ENCODE measurements around the gene GAP43.

Gene GAP43

DNA sequence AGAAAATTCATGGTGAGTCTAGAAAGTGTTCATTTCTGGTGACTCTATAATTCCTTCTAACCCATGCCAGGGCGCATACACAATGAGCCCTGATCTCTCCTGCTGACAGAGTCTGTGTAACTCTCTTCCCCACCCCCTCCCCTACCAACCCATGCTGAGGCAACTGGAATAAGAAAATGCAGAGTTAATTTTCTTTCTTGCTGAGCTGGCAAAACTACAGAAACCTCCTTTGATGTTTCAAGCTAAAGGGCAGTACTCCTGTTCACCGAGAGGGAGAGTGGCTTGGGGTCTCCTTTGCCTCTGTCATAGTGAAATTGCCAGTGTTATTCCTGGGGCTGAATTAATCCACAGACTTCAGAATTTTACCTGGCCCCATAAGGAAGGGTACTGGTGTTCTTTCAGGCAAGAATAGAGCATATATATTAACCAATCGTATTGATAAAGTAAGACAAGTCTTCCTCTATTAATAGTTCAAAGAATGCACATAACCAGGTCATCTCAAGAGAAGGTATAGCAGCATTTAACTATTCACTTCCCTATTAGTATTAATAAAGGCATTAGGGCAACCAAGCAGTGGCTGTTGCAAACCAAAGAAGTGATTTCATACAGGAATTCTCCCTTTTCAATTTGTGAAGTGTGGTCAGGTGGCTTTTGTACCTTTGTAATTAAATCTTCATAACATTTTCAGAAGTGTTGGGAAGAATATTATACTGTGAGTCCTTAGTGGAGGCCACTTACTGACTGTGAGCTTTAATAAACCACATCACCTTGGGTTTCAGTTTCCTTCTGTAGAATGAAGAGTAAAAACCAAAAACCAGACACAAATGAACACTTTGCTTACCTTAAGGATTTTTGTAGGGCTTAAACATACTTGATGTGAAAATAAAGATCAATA, 4.1 kb downstream of the GAP43 start:
- peak in 1 of 14 donors; percentile 26 for DNase-seq

DNA sequence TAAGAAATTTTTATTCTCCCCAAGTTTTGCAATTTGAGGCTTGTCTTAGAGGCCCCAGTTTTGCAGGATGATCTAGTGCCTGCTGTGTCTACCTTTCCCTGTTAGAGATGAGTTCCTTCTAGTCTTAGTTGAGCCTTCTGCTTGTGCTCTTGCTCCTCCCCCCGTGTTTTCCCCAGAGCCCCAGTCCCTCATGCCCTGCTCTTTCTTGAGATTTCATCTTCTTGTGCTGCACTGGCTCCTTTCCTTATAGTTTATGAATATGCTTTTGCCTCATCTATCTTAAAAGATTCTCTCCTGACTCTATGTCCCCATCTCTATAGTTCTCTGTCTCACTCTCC, 4.7 kb downstream of the GAP43 start:
- no peak for DNase-seq

DNA sequence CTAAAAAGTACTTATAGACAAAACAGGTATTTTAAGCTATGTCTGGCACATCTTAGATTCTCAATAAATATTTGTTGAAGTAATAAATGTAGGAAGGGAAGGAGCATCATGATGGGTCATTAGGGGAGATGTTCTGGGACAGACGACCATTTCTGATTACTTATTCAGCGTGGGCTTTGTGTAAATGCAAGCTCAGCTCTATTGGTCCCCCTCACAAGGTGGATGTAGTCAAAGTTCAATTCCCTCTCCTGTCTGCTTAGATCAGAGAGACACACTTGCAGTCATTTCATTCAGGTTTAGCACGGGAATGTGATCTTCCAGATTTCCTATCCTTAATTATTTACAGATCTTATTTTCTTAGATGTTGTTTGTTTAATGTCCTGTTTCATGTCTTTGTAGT, 7.5 kb downstream of the GAP43 start:
- DNase-seq = no peak

DNA sequence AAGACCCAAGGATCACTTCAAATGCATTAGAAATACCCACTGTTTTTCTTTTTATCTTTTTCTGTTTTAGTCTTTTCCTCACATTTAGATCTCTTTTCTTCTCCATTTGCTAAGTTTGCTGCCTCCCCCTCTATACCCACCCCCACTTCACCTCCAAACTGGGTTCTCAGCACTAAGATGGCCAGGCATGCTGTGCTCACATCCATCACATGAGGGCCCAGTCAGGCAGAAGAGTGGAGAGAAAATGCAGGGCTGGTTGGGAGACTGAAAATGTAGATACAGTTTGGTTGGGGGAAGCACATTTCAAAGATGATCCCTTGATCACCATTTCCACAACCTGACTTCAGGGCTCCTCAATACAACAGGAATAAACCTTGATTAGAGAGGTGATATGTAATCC, 8.7 kb downstream of the GAP43 start:
- DNase-seq = peak in 1 of 14 donors; percentile 49

DNA sequence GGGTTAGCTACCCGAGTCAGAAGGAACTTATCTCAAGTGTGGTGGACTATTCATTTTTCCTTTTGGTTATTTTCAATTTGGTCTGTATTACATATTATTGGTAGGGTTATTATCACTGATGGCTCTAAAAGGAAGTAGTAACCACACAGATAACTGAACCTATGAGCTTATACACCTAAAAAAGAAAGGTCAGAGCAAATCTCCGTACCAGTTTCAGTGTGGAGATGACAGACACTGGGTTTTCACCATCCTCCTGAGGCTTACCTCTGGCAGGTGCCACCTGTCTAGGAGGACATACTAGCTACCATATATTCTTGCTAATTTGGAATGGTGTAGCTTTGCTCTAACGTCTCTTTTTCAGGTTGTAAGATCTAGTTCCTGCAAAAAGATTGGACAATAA, 10.2 kb downstream of the GAP43 start:
- DNase-seq = no peak

DNA sequence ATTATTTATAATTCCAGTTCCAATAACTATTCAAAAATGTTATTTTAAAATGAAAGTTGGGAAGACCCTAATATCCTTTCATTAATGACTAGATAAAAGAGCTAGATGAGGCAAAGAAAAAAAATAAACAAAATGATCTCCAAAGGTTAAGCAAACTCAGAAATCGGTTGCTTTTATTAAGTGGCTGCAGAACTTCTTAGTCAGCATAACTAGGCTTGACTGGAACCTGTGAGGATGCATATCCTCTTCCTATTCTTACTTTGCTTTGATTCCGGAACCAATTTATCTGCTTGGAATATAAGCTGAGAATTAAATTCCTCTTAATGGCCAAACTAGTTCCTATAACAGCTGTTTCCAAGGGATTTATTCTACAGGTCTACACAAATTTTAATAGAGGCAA, 10.7 kb downstream of the GAP43 start:
- no peak for DNase-seq

DNA sequence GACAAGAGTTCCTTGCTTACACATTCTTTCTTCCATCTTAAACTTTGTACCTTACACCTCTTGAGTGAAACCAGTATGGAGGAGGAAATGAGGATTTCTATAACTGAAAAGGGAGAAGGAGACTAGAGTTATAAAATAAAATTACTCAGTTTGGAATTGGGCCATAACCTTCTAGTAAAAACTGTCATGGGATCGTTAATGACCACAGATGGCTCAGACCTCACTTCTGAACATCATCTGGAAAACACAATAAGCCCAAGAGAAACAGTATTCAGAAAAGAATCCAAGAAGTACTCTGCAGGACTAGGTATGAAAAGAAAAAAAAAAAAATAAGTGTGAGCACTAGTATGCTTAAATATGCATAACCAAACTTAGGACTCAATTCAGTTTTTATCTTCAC, 12.1 kb downstream of the GAP43 start:
- DNase-seq = no peak

DNA sequence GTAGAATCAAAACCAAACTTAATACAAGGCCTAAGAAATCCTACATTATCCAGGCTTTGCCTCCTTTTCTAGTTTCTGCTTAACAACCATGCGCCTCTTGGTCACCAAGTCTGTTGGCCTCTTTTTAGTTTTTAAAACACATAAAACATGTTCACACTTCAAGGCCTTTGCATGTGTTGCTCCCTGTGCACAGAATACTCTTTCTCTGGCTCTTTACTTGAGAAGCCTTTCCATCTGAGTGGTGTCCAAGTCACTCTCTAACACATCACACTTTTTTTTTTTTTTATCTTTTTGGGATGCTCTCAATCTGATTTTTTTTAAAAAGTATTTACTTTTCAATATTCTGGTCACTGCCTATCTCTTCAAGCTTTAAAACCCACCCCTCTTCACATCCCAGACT, 14.9 kb downstream of the GAP43 start:
- DNase-seq = no peak

DNA sequence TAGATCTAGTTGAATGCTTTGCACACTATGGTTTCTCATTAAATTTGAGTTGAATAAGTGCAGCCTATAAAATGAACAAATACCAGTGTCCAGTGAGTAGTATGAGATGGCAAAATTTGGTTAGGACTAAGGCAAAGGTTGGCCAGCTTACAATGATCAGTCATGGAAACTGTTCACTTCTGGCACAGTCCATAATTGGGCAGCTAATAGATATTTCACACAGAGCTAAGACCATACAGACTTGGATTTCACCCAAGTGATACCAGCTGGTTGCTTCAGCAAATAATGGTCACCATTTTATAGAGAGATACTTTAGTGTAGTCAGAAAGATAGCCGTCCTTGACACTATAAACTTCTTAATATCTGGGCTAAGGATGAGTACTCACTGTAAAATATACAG, 15.7 kb downstream of the GAP43 start:
- peak in 1 of 14 donors; percentile 76 for DNase-seq

DNA sequence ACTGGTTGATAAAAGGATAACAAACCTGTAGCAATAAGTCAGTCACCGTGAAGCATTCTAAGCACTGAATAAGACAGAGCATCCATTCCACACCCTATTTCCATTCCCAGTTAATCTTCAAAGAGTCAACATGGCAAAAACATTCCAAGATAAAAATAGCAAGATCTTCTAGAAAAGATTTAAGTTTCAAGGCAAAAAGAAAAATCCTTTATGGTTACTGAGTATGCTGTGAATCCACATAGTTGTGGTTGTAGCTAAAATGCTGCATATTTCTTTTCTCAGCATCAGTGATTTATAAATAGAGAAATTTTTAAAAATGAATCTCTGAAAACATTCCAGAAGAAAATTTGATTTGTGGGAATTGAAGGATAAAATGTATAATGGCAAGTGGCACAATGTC, 21.1 kb downstream of the GAP43 start:
- no peak for DNase-seq

DNA sequence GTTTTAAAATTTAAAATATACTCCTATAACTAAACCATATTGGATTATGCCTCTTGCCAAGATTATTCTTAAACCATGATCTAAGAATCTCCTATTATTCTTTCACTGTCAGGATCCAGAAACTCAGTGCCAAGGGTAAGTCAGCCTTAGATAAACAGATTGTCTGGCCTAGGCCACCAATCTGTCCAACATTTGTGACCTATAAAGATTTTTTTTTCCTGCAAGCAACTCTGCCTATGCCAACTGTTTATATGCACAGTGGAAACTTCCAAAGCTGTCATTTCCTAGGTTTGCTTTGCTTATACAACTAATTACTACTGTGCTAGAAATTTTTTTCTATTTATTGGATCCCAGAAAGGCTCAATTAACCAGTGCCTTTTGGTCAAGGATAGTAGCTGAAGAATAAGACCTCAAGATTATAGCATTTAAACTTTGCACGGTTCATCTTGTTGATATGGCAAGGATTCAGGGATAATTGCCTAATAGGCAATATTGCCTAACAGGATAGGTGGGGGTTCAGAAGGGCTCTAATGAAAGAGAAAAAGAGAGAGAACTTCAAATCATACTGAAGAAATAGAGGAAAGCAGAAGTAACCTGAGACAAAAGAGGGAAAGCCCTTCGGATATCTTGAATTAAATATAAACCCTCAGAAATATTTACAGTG, 22.8 kb downstream of the GAP43 start:
- peak in 1 of 14 donors; percentile 97 for DNase-seq

DNA sequence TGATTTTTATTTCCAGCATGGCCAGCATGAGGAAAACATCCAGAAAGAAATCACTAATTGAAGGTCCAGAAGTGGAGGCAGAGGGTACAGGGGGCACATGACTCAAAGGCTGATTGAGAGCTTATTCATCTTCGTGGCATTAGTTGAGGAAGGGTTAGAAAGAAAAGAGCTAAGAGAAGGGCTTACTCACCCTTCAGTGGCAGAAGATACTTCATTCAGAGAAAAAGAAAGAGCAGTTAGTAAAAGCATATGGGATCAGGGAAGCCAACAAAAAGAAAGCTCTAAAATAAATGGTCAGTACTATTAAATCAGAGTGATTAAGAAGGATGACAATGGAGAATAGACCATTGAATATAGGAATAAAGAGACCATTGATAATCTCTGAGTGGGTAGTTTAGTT, 25.2 kb downstream of the GAP43 start:
- no peak for DNase-seq

DNA sequence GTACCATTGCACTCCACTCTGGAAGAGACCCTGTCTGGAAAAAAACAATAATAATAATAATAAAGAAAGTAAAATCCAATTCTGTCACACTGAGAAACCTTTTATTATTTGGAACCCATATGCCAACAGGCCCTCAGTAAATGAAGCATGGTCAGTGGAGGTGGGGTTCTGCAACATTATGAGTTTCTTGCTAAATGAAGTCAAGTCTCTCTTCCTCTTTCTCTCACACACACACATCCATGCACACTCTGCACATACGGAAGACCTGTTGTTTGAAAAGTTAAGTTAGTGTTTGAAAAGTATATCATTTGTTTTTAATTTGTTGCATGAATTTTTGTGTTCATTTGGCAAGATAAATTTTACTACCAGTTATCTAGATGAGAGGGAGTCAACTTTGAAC, 27.8 kb downstream of the GAP43 start:
- DNase-seq = no peak

DNA sequence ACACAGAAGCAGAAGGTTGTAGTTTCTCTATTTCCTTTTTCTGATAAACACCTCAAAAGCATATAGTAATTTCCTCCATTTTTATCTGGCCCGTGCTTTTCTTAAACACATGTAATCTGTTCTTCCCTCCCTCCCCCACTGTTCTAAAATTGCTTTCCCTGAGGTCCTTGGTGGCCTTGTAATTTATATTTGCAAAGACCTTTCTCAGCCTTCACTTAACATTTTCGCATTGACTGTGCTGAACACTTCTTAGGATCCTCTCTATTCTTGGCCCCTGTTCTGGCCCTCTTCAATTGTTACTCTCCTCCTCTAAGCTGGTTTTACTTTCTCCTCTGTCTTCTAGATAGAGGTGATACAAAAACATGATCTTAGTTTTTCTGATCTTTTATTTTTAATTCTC, 28.3 kb downstream of the GAP43 start:
- no peak for DNase-seq

DNA sequence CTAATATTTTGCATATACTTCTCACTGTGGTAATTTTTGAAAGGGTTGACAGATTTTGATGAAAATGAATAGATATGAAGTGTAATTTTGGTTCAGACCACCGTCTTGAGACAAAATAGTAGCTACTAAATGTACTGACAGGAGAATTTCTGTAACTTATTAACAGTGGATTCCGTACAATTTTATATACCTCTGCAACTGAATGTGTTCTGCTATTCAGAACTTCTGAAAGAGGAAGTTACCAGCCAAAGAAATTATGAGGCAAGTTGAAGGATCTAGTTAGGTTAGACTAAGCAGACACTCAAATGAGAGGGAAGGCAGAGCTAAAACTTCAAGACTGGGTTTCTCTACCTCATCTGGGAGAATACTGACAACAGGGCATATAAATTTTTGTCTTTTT, 29.4 kb downstream of the GAP43 start:
- no peak for DNase-seq

DNA sequence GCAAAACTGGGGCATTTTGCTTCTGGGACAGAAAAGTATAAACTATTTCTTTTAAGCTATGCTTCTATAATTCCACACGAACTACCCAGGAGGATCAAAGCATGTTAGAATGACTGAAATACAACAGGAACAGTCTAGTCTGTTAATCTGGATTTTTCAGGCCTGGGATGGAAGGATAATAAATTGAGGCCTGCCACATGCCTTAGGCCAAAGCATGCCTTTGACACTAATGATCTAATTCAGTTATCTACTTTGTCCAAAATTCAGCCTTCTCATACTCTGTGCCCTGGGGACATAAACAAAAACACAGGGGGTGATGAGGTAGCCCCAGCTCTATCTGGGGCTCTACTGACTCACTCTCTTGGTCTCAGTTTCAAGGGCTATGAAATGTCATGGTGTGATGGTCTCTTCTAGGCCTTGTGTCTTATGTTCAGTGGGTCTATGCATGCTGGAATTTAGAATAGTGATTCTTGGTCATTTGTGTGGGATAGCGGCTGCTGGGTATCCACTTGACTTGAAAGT, 32.5 kb downstream of the GAP43 start:
- DNase-seq = no peak

DNA sequence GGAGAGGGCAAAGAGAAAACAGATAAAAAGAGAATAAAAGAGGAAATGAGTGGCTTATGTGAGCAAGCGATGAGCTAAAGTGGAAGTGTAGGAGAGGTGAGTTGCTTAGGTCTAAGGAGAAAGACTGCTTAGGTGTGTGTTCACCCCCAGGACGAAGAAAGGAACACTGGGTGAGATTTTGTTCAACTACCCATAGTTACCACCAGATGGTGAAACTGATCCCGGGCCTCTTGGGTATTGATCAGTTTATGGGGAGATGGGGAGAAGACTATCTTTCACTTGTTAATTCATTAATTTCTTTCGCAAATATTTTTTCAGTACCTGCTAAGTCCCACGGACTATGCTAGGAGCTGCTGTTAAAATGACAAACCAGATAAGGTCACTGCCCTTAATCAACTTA, 33.9 kb downstream of the GAP43 start:
- no peak for DNase-seq

DNA sequence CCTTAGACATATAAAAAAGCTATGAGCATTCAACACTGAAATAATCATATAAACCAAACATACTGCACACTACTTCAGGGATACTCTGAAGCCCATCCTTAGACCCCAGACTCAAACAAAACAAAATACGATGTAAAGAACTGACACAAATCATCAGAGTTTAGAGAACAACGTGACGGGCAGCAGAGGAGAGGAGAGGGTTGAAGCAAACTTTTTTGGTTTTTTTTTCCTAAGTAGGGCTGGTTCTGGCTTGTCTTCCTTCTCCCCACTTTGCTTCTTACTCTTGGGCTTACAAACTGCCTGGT, 34.7 kb downstream of the GAP43 start:
- DNase-seq = no peak

DNA sequence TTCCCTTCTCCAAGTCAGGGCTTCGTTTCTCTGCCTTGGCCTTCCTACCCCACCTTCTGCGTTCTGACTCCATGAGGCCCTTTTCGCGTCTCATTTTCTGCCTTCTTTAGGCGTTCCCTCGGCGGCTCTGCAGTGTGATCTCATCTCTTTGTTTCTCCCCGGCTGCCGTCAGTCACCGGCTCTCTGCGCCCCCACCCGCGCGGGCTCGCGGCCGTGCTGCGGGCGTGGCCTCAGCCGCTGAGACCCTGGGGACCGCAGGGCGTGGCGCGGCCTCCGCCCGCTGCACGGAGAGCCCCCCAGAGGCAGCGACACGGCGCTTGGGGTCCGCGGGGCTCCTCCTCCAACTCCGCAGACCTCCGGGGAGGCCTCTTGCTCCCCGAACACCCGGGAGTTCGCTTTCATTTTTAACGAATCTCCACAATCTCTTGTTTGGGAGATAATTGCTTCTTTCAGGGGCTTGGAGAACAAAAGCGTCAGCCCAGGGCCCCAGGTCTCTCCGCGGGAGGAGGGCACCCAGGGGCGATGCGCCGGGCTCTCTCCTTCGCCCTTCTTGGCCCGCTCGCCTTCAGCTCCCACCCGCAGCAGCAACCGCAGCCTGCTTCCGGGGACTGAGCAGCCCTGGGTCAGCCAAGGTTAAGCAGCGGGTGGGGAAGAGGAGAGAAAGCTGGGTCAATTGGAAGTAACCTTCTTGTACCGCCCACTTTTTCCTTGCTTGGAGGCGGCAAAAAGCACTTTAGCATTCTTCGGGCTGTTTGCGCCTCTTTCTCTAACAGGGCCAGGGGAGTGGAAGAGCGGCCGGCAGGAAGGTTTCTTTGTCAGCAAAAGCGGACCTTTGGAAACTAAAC, 35.2 kb downstream of the GAP43 start:
- peak in 13 of 14 donors; percentile 29 to 76 (median 57) for DNase-seq

DNA sequence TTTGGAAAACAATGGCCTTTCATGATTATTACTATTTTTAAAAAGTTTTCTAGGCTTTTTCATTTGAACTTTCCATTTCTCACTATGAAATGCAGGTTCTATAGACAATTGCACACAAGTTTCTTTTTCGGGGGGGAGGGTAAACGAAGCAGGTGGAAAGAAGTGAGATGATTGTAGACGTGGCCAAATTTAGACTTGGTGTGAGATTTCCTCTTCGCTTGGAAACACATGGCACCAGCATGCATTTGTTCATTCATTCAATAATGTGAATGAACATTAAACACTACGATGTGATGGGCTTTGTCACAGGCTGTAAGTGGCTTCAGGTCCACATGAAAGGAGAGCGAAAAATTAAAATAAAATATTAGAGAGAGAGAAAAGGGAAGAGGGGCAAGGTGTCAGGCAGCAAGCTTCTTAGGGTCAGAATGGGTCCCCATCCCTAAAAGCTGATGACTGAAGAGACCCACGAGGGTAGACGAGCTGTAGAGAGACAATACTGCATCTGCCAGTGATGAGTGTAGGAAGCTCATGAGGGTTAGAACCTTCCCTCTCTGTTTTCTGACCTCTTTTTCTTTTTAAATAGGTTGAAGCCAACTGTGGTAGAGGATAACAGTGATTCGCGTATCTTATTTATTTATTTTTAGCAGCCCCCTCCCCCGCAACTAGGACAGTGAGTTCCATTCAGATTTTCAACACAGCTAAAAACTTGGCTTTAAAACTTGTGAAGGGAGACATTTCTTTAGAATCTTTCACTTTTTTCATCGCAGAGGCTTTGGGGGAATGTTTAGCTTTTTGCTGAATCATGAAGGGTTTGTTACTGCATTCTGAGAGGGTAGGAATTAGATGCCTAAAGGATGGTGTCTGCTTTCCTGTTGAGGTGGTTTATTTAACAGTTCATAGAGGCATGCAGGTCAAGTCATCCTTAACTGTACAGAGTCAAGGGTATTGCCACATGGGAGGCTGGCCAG, 36.2 kb downstream of the GAP43 start:
- DNase-seq = peak in 1 of 14 donors; percentile 52

DNA sequence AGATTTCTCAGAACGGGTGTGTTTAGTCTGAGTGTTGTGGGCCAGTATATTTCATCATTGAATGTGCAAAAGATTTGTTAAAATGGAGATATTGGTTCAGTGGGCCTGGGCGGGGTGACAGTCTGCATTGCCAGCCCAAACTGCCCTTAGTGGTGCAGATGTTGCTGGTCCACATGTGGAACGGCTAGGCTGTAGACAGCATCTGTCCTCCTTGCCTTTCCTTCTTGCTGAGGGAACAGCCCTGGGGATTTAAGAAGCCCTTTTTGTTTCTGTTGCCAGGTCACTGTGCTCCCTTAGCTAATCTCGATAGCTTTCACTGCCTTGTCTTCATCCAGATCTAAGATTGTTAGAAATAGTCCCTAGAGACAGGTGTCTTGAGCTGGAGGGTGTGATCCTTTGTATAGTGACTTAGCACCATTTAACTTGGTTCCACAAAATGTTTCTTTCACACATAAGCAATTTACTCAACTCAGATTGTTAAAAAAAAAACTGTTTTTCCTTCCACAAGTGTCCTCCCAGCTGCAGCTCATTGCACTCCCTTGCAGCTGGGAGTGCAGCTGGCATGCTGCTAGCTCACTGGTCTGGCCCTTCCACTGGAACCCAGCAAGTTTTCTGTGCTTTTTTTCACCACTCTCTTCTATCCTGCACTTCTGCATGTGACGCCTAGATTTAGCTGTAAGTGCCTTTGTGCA, 37.5 kb downstream of the GAP43 start:
- no peak for DNase-seq

All from C1 segment of cervical spinal cord (tissue), 14 donors.